ENCODE measurements around the gene NEDD4L.
A peak's percentile ranks its signal among the peaks of the same experiment; 100 is the strongest.

NEDD4L gene

DNA sequence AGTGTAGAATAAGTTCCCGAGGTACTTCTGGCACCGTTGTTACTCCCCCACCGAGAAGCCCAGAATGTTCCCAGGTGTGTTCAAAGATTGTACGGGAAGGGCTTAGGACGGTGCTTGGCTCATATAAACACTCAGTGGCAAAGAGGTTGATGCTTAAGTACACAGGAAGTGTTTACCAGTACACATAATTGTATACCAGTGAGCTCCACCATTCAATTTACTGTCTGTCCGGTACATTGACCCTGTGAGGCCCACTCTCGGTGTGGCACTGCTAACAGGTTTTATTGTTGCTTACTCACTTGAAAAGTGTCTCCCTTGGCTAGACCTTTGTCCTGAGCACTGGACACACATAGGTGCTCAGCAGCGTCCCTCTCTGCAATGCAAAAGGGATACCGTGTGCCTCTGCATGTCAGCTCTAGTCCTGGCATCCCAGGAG, 191.0 kb downstream of the NEDD4L start:
- no peak for ATAC-seq
- TF ChIP-seq, protein P1, sequence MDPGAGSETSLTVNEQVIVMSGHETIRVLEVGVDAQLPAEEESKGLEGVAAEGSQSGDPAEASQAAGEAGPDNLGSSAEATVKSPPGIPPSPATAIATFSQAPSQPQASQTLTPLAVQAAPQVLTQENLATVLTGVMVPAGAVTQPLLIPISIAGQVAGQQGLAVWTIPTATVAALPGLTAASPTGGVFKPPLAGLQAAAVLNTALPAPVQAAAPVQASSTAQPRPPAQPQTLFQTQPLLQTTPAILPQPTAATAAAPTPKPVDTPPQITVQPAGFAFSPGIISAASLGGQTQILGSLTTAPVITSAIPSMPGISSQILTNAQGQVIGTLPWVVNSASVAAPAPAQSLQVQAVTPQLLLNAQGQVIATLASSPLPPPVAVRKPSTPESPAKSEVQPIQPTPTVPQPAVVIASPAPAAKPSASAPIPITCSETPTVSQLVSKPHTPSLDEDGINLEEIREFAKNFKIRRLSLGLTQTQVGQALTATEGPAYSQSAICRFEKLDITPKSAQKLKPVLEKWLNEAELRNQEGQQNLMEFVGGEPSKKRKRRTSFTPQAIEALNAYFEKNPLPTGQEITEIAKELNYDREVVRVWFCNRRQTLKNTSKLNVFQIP (CRISPR knock-in tag; IDR thresholded peaks at IDR 0.05; ENCODE audit: borderline replicate concordance, low read depth): no peak
- no peak for TF ChIP-seq ZFP3 (CRISPR knock-in tag; IDR thresholded peaks at IDR 0.05)
- TF ChIP-seq BACH2 (CRISPR knock-in tag; IDR thresholded peaks at IDR 0.05; ENCODE audit: borderline replicate concordance): no peak
- TF ChIP-seq, protein P2, sequence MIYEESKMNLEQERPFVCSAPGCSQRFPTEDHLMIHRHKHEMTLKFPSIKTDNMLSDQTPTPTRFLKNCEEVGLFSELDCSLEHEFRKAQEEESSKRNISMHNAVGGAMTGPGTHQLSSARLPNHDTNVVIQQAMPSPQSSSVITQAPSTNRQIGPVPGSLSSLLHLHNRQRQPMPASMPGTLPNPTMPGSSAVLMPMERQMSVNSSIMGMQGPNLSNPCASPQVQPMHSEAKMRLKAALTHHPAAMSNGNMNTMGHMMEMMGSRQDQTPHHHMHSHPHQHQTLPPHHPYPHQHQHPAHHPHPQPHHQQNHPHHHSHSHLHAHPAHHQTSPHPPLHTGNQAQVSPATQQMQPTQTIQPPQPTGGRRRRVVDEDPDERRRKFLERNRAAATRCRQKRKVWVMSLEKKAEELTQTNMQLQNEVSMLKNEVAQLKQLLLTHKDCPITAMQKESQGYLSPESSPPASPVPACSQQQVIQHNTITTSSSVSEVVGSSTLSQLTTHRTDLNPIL (CRISPR knock-in tag; IDR thresholded peaks at IDR 0.05; ENCODE audit: low read depth): no peak
- no peak for TF ChIP-seq ZNF8 (CRISPR knock-in tag; IDR thresholded peaks at IDR 0.05)
- TF ChIP-seq, protein P3, sequence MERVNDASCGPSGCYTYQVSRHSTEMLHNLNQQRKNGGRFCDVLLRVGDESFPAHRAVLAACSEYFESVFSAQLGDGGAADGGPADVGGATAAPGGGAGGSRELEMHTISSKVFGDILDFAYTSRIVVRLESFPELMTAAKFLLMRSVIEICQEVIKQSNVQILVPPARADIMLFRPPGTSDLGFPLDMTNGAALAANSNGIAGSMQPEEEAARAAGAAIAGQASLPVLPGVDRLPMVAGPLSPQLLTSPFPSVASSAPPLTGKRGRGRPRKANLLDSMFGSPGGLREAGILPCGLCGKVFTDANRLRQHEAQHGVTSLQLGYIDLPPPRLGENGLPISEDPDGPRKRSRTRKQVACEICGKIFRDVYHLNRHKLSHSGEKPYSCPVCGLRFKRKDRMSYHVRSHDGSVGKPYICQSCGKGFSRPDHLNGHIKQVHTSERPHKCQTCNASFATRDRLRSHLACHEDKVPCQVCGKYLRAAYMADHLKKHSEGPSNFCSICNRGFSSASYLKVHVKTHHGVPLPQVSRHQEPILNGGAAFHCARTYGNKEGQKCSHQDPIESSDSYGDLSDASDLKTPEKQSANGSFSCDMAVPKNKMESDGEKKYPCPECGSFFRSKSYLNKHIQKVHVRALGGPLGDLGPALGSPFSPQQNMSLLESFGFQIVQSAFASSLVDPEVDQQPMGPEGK (CRISPR knock-in tag; IDR thresholded peaks at IDR 0.05; ENCODE audit: borderline replicate concordance): no peak

DNA sequence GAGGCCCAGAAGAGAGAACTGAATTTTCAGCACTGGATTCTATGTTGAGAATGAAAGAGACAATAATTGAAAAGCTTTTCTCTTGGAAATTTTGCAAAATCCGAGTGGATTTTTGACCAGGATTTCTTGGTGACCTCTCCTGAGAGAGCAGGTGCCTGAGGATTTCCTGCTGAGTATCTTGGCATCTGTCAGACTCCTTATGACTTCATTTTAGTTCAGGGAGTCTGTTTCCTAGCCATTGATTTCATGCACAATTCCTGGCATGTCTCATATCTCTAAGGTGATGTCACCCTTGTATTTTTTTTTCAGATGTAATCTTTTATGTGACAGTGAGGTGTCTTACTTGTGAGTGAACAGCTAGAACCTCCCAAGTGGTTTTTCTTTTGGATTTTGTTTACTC, 195.9 kb downstream of the NEDD4L start:
- ATAC-seq: peak; percentile 26; the same call in 2 of the 3 replicates
- TF ChIP-seq, protein P4, sequence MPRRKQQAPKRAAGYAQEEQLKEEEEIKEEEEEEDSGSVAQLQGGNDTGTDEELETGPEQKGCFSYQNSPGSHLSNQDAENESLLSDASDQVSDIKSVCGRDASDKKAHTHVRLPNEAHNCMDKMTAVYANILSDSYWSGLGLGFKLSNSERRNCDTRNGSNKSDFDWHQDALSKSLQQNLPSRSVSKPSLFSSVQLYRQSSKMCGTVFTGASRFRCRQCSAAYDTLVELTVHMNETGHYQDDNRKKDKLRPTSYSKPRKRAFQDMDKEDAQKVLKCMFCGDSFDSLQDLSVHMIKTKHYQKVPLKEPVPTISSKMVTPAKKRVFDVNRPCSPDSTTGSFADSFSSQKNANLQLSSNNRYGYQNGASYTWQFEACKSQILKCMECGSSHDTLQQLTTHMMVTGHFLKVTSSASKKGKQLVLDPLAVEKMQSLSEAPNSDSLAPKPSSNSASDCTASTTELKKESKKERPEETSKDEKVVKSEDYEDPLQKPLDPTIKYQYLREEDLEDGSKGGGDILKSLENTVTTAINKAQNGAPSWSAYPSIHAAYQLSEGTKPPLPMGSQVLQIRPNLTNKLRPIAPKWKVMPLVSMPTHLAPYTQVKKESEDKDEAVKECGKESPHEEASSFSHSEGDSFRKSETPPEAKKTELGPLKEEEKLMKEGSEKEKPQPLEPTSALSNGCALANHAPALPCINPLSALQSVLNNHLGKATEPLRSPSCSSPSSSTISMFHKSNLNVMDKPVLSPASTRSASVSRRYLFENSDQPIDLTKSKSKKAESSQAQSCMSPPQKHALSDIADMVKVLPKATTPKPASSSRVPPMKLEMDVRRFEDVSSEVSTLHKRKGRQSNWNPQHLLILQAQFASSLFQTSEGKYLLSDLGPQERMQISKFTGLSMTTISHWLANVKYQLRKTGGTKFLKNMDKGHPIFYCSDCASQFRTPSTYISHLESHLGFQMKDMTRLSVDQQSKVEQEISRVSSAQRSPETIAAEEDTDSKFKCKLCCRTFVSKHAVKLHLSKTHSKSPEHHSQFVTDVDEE (CRISPR knock-in tag; IDR thresholded peaks at IDR 0.05): no peak
- TF ChIP-seq, protein P2 (CRISPR knock-in tag; IDR thresholded peaks at IDR 0.05; ENCODE audit: low read depth): peak; percentile 81
- peak; percentile 32 for TF ChIP-seq ISL1 (CRISPR knock-in tag; IDR thresholded peaks at IDR 0.05)

DNA sequence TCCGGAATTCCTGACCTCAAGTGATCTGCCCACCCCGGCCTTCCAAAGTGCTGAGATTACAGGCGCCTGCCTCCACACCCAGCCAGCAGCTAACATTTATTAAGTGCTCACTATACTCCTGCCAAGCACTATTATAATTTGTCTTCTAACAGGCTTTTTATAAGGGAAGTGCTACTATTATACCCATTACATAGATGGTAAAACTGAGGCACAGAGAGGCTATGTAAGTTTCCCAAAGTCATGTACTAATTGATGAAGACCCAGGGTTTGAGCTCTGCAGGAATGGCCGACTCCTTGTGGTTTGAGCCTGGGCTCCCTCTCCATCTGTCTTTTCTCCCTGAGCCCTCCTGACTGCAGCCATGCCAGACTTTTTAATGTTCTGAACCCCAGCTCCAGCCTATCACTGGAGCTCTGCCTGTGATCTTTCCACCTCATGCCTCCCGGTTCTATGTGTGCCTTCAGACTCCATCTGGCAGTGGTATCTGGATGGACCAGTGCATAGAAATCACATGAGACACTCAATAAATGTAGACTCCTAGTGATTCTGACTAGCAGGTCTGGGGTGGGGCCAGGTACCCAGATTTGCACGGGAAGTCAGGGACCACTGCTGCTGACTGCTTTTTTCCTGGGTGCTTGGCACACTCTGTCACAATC, 197.1 kb downstream of the NEDD4L start:
- ATAC-seq: no peak
- no peak for TF ChIP-seq GLIS3 (CRISPR knock-in tag; IDR thresholded peaks at IDR 0.05)
- TF ChIP-seq ZFP3 (CRISPR knock-in tag; IDR thresholded peaks at IDR 0.05): no peak
- no peak for TF ChIP-seq ARNTL (CRISPR knock-in tag; IDR thresholded peaks at IDR 0.05; ENCODE audit: borderline replicate concordance, low read depth)

DNA sequence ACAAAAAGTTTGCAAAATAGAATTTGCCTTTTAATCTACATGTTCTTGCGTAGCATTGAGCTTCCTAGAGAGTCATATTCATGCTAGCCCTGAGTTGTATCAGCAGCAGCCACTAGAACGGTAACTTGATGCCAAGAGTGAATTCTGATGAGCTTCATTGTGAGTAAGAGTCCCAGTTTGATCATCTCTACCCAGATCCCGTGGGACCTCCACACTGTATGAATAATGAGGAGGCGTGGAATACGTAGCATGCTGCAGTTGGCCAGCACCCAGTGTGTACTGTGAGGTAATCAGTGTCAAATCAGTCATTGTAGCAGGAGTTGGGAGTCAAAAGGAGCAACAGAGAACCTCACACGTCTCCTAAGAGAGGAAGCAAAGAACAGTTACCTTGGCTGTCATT, 197.9 kb downstream of the NEDD4L start:
- ATAC-seq: peak; percentile 80
- TF ChIP-seq SNAI2 (CRISPR knock-in tag; IDR thresholded peaks at IDR 0.05) (no peak), ZFP30 (CRISPR knock-in tag; IDR thresholded peaks at IDR 0.05) (no peak), TCF4 (CRISPR knock-in tag; IDR thresholded peaks at IDR 0.05; ENCODE audit: borderline replicate concordance) (no peak), OSR1 (CRISPR knock-in tag; IDR thresholded peaks at IDR 0.05) (no peak), ISL1 (CRISPR knock-in tag; IDR thresholded peaks at IDR 0.05) (no peak), GLIS3 (CRISPR knock-in tag; IDR thresholded peaks at IDR 0.05) (no peak), PPARA (CRISPR knock-in tag; IDR thresholded peaks at IDR 0.05; ENCODE audit: borderline replicate concordance) (no peak)

DNA sequence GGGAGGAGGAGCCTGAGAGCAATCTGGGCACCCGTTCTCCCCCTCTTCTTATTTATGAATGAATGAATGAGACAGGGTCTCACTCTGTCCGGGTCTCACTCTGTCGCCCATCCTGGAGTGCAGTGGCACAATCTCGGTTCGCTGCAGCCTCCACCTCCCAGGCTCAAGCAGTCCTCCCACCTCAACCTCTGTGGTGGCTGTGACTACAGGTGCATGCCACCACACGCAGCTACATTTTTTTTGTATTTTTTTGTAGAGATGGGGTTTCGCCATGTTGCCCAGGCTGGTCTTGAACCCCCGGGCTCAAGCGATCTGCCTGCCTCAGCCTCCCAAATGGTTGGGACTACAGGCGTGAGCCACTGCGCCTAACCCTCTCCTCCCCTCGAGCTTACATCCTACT, 198.4 kb downstream of the NEDD4L start:
- no peak for ATAC-seq
- no peak for TF ChIP-seq GLIS3 (CRISPR knock-in tag; IDR thresholded peaks at IDR 0.05)
- TF ChIP-seq ZFP30 (CRISPR knock-in tag; IDR thresholded peaks at IDR 0.05): no peak
- TF ChIP-seq, protein P2 (CRISPR knock-in tag; IDR thresholded peaks at IDR 0.05; ENCODE audit: low read depth): no peak
- TF ChIP-seq ZNF70 (CRISPR knock-in tag; IDR thresholded peaks at IDR 0.05): no peak
- no peak for TF ChIP-seq ESRRG (CRISPR knock-in tag; IDR thresholded peaks at IDR 0.05)
- TF ChIP-seq RARB (CRISPR knock-in tag; IDR thresholded peaks at IDR 0.05): no peak
- TF ChIP-seq SNAI2 (CRISPR knock-in tag; IDR thresholded peaks at IDR 0.05): no peak
- TF ChIP-seq ZNF8 (CRISPR knock-in tag; IDR thresholded peaks at IDR 0.05): no peak
- TF ChIP-seq ZFP3 (CRISPR knock-in tag; IDR thresholded peaks at IDR 0.05): no peak
- TF ChIP-seq TCF4 (CRISPR knock-in tag; IDR thresholded peaks at IDR 0.05; ENCODE audit: borderline replicate concordance): no peak
- no peak for TF ChIP-seq ARNTL (CRISPR knock-in tag; IDR thresholded peaks at IDR 0.05; ENCODE audit: borderline replicate concordance, low read depth)
- no peak for TF ChIP-seq OSR1 (CRISPR knock-in tag; IDR thresholded peaks at IDR 0.05)
- TF ChIP-seq, protein P4 (CRISPR knock-in tag; IDR thresholded peaks at IDR 0.05): no peak
- TF ChIP-seq TOX (CRISPR knock-in tag; IDR thresholded peaks at IDR 0.05; ENCODE audit: borderline replicate concordance): no peak
- no peak for TF ChIP-seq BACH2 (CRISPR knock-in tag; IDR thresholded peaks at IDR 0.05; ENCODE audit: borderline replicate concordance)
